Measurements from ENCODE around the gene IFNA10. TPM values are rescaled to one million over a fixed set of nuclear protein-coding genes. Genes with fewer than 3 reads are reported as not detected.

IFNA10 gene
- not detected in 2 replicates for total RNA-seq

GRCh38 chr9:21207043-21207442 is at the start of gene IFNA10:
Gene IFNA10, minus strand, starts transcription at chr9:21207143. Its CDS starts 46 bp downstream, at chr9:21207097.

GRCh38 chr9:21239911-21240310 is 33.0 kb upstream of the IFNA10 start, which contains the start of gene IFNA14:
Gene IFNA14, minus strand, starts transcription at chr9:21240005. Its CDS starts 70 bp downstream, at chr9:21239935.

GRCh38 chr9:21228122-21228521 is 21.2 kb upstream of the IFNA10 start, which contains the start of gene IFNA17:
Gene IFNA17, minus strand, starts transcription at chr9:21228222. Its CDS starts 49 bp downstream, at chr9:21228173.

GRCh38 chr9:21217211-21217610 is 10.3 kb upstream of the IFNA10 start, which contains the start of gene IFNA16:
Gene IFNA16, minus strand, starts transcription at chr9:21217311. Its CDS starts 6 bp downstream, at chr9:21217305.

GRCh38 chr9:21202105-21202504 is 4.8 kb downstream of the IFNA10 start, which contains the start of gene IFNA7:
Gene IFNA7, minus strand, starts transcription at chr9:21202205. Its CDS starts 40 bp downstream, at chr9:21202165.

GRCh38 chr9:21187487-21187886 is 19.5 kb downstream of the IFNA10 start, which contains the start of gene IFNA4:
Gene IFNA4, minus strand, starts transcription at chr9:21187587. Its CDS starts 56 bp downstream, at chr9:21187531.

GRCh38 chr9:21166560-21166959 is 40.4 kb downstream of the IFNA10 start, which contains the start of gene IFNA21:
Gene IFNA21, minus strand, starts transcription at chr9:21166660. Its CDS starts 48 bp downstream, at chr9:21166612.

Small RNA genes lying within 50 kb of the gene (small RNA-seq; reads per million reads assigned to genes)
- not detected for gene RF00019

Other genes starting within 250 kb of the IFNA10 start
- gene HACD4, start 175.5 kb downstream of the IFNA10 start, total RNA-seq, result 3.7 and 4.1 TPM in 2 replicates
- gene IFNB1, start 129.2 kb downstream of the IFNA10 start, total RNA-seq, result not detected in 2 replicates
- not detected in 2 replicates for gene IFNW1, start 65.3 kb downstream of the IFNA10 start, total RNA-seq
- gene IFNA21, start 40.5 kb downstream of the IFNA10 start, total RNA-seq, result not detected in 2 replicates
- gene IFNA4, start 19.6 kb downstream of the IFNA10 start, total RNA-seq, result not detected in 2 replicates
- gene IFNA7, start 4.9 kb downstream of the IFNA10 start, total RNA-seq, result not detected in 2 replicates
- not detected in 2 replicates for gene IFNA16, start 10.2 kb upstream of the IFNA10 start, total RNA-seq
- not detected in 2 replicates for gene IFNA17, start 21.1 kb upstream of the IFNA10 start, total RNA-seq
- gene IFNA14, start 32.9 kb upstream of the IFNA10 start, total RNA-seq, result not detected in 2 replicates
- gene IFNA5, start 98.2 kb upstream of the IFNA10 start, total RNA-seq, result not detected in 2 replicates
- gene KLHL9, start 128.3 kb upstream of the IFNA10 start, total RNA-seq, result 30.1 and 39.7 TPM in 2 replicates
- gene IFNA6, start 143.7 kb upstream of the IFNA10 start, total RNA-seq, result not detected in 2 replicates
- not detected in 2 replicates for gene IFNA13, start 160.9 kb upstream of the IFNA10 start, total RNA-seq
- not detected in 2 replicates for gene IFNA2, start 178.3 kb upstream of the IFNA10 start, total RNA-seq
- gene IFNA8, start 202.0 kb upstream of the IFNA10 start, total RNA-seq, result not detected in 2 replicates
- not detected in 2 replicates for gene IFNA1, start 233.3 kb upstream of the IFNA10 start, total RNA-seq